Inflammatory macrophage (primary cell): ENCODE results near the gene CDK5RAP3.
A peak's percentile ranks its signal among the peaks of the same experiment; 100 is the strongest.
"Not testable (repeated sequence)": the region's sequence is repeated elsewhere in the genome, so short reads cannot be mapped to it uniquely, and the experiment has no call there.

Source experiments
- DNase-seq, 2 donors: peaks; one replicate each; pipeline ENCODE4 v3.0.0-alpha.2; 2020 to 2022

Gene CDK5RAP3

GRCh38 chr17:47975823-47976205, 4.9 kb downstream of the CDK5RAP3 start:
- DNase-seq, result no peak

GRCh38 chr17:47978324-47978723, 7.4 kb downstream of the CDK5RAP3 start:
- DNase-seq, result peak; percentile 53 to 66

GRCh38 chr17:47980541-47980940, 9.6 kb downstream of the CDK5RAP3 start:
- DNase-seq, result no peak

GRCh38 chr17:47981462-47981861, 10.5 kb downstream of the CDK5RAP3 start:
- peak; percentile 44 to 50 for DNase-seq

GRCh38 chr17:47982091-47982617, 11.2 kb downstream of the CDK5RAP3 start:
- DNase-seq, result no peak

GRCh38 chr17:47982645-47983390, 11.9 kb downstream of the CDK5RAP3 start:
- peak; percentile 30 to 58 for DNase-seq

- DNase-seq, result peak in 1 of 2 donors; percentile 44
Observed at GRCh38 chr17:47983492-47984223, 12.7 kb downstream of the CDK5RAP3 start.

- no peak for DNase-seq
Observed at GRCh38 chr17:47986520-47986919, 15.6 kb downstream of the CDK5RAP3 start.

GRCh38 chr17:47987240-47987835, 16.4 kb downstream of the CDK5RAP3 start:
- DNase-seq, result no peak

GRCh38 chr17:47988445-47988844, 17.5 kb downstream of the CDK5RAP3 start:
- DNase-seq, result not testable (repeated sequence)

GRCh38 chr17:47989159-47989558, 18.2 kb downstream of the CDK5RAP3 start:
- no peak for DNase-seq

- no peak for DNase-seq
Observed at GRCh38 chr17:47989700-47990099, 18.8 kb downstream of the CDK5RAP3 start.

GRCh38 chr17:47990962-47991731, 20.2 kb downstream of the CDK5RAP3 start:
- peak; percentile 16 to 47 for DNase-seq

- peak in 1 of 2 donors; percentile 49 for DNase-seq
Observed at GRCh38 chr17:47992216-47992615, 21.3 kb downstream of the CDK5RAP3 start.

- no peak for DNase-seq
Observed at GRCh38 chr17:47993031-47993564, 22.2 kb downstream of the CDK5RAP3 start.

GRCh38 chr17:47993964-47994363, 23.1 kb downstream of the CDK5RAP3 start:
- no peak for DNase-seq

- DNase-seq, result no peak
Observed at GRCh38 chr17:47994724-47995123, 23.8 kb downstream of the CDK5RAP3 start.

- no peak for DNase-seq
Observed at GRCh38 chr17:47995241-47995935, 24.5 kb downstream of the CDK5RAP3 start.

GRCh38 chr17:47996201-47996600, 25.3 kb downstream of the CDK5RAP3 start:
- no peak for DNase-seq

GRCh38 chr17:47997586-47997985, 26.7 kb downstream of the CDK5RAP3 start:
- DNase-seq, result peak; percentile 73 to 79

- DNase-seq, result no peak
Observed at GRCh38 chr17:47998044-47998443, 27.1 kb downstream of the CDK5RAP3 start.

- DNase-seq, result peak; percentile 40 to 91
Observed at GRCh38 chr17:47999582-47999981, 28.7 kb downstream of the CDK5RAP3 start.
